HG03342 (cell line): ENCODE measurements around the gene MFN2.
"Not testable (repeated sequence)": the region's sequence is repeated elsewhere in the genome, so short reads cannot be mapped to it uniquely, and the experiment has no call there.

Experiments
- ATAC-seq: cut with Tn5 transposase; IDR thresholded peaks from one replicate; pipeline ENCODE4 v1.9.1; 2021; ENCODE audit warnings: mild to moderate bottlenecking, moderate library complexity; ENCODE audit not compliant: unreplicated experiment

MFN2 gene

DNA sequence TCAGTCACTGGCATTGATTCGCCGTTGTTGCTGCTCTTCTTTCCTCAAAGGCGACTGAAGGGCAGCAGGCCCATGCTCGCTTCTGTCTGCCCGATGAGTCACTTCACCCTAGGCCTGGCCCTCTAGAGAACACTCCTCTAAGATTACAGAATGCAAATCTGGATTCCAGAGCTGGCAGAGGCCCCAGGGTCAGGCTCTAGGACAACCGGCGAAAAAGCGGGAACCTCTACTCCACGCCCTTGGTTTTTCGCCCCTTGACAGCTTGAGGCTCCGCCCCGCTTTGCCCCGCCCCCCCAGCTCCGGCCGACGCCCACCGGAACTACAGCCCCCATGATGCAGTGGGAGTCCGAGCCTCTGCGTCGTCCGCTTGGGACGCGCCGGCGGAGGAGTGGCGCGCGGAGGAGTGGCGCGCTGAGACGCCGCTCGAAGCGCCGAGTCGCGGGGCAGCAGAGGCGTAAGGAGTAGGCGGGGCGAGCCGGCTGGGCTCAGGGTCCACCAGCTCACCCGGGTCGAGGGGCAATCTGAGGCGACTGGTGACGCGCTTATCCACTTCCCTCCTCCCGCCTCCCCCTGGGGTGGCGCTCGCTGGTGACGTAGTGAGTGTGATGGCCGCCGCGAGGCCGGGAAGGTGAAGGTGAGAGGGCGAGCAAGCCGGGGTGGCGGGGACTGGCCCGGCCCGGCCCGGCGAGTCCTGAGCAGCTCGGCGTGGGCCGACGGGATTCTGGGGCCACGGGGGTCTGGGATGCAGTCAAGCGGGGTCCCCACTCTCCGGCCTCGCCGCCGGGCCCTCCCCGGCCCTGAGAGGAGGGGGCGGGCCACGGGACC is at the start of gene MFN2:
MFN2 (plus strand) TSS at position 594 of the 825 bp plus-strand sequence. CDS start 8,725 bp downstream, outside the sequence.
- ATAC-seq, result peak; percentile 91

DNA sequence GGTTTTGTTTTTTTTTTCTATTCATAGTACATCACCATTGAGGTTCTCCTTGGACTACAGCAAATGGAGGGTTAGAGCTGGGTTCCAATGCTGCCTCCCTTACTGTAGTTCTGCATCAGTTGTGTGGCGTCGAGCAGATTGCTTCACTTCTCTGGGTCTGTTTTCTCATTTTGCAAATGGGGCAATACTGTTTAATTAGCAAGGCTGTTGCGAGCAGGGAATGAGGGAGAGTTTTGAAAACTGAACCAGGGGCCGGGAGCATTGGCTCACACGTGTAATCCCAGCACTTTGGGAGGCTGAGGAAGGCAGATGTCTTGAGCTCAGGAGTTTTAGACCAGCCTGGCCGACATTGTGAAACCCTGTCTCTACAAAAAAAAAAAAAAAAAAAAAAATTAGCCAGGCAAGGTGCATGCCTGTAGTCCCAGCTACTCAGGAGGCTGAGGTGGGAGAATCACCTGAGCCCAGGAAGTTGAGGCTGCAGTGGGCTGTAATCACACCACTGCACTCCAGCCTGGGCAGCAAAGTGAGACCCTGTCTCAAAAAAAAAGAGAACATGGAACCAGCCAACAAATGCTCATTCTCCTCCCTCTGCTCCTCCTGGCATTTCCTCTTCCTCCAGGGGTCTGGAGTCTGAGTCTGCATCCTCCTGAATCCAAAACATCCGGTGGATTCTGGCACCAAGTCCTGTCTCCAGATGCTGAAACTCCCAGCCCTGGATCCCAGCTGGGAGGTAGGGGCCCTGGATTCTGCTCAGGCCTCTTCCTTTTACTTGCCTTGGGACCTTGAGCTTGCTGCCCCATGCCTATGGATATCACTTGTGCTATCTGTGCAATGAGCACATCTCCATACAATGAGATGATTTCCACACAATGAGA is 49.4 kb upstream of the MFN2 start:
- ATAC-seq, result no peak

DNA sequence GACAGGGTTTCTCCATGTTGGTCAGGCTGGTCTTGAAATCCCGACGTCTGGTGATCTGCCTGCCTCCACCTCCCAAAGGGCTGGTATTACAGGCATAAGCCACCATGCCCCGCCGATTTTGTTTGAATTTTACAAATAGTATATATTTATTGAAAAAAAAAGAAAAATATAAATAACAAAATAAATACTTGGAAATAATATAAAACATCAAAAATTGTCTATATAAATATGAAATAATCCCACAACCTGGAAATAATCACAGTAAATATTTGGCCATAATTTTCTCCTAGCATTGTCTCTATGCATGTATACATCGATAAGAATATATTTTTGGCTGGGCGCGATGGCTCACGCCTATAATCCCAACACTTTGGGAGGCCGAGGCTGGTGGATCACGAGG is 48.4 kb upstream of the MFN2 start:
- no peak for ATAC-seq

DNA sequence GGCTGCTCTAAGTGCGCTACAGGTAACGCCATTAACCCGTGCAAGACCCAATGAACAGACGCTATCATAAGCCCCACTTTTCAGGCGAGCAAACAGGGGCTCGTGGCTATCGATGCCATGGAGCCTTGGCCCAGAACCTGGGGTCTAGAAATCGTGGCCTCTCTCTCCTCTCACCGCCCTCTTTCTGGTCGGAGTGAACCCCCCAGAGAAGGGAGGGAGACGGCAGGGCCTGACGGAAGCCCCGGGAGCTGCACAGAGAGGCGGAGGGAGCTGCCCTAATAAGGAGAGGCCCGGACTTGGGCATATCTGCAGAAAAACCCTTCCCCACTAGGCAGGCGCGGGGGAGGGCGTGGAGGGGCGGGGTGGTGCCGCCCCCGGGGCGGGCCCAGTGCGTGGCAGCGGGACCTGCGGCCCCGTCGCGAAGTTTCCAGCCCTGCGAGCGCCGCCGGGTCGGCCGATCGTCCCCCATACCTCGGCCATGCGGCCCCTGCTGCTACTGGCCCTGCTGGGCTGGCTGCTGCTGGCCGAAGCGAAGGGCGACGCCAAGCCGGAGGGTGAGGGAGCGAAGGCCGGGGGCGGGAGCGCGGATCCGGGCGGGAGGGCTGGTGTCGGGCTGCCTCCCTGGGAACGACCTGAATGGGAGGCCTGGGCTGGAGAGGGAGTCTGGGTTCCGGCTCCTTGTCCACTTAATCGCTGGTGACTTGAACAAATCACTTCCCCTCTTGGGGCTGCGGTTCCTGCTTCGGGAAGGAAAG is 45.8 kb upstream of the MFN2 start, which contains the start of gene PLOD1:
PLOD1 (plus strand) TSS at position 416 of the 755 bp plus-strand sequence; CDS start at position 479, 63 bp downstream.
- ATAC-seq, result peak; percentile 78

DNA sequence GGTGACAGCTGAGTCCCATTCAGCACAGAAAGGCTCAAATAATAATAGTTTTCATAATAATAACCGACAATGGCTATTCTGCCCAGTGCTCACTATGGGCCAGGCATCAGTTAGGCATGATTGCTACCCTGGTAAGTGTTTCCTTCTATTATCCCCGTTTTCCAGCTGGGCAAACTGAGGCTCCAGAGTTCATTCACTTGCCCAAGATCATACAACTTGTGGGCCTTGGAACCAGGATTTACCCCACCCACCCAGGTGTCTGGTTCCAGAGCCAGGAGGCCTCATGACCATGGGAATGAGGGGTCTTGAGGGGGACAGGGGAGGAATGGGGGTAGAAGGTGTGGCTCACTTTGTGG is 45.2 kb upstream of the MFN2 start:
- no peak for ATAC-seq

DNA sequence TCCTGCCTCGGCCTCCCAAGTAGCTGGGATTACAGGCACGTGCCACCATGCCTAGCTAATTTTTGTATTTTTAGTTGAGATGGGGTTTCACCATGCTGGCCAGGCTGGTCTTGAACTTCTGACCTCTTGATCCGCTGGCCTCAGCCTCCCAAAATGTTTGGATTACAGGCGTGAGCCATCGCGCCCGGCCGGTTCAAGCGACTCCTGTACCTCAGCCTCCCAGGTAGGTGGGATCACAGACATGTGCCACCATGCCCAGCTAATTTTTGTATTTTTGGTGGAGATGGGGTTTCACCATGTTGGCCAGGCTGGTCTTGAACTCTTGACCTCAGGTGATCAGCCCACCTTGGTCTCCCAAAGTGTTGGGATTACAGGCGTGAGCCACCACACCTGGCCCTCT is 44.5 kb upstream of the MFN2 start:
- ATAC-seq, result not testable (repeated sequence)

DNA sequence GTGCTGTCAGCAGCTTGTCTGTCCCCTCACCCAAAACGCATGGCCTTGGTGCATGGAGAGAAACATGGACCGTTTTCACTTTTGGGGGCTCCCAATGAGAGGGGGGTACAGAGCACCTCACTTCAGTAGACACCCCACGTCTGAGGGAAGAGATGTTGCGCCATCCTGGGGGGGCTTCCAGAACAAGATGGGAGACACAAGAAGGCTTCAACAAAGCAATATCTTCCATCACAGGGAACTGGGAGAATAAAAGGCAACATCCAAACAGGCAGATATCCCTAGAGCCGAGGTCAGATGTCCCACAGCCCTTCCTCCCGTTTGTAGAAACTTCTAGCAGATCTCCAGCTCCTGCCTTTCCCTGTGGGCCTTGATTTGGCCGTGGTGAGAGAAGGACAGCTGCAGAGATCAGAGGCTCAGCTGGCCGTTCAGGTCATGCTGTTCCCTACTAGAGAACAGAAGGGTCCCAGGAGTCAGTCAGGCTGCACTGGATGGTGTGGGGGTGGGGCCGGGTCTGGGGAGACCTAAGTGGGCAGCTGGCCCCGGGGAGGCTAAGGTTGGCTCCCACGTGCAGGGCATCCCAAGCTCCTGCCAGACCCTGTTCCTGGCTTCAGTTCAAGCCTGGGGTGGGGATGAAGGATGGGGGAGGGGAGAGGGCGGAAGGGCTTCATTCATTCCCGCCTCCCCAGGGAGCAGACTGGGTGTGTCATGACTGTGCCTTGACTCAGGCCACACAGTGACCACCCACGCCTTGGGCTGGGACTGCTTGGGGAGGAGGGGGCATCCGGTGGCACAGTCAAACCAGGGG is 41.3 kb upstream of the MFN2 start:
- ATAC-seq, result no peak

DNA sequence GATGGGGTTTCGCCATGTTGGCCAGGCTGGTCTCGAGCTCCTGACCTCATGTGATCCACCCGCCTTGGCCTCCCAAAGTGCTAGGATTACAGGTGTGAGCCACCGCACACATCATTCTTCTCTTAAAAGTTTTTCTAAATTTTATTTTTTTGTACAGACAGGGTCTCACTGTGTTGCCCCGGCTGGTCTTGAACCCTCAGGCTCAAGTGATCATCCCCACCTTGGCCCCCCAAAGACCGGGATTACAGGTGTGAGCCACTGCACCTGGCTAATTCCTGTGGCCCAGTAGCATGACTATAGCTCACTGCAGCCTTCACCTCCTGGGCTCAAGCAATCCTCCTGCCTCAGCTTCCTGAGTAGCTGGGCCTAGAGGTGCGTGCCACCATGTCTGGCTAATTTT is 40.5 kb upstream of the MFN2 start:
- not testable (repeated sequence) for ATAC-seq

DNA sequence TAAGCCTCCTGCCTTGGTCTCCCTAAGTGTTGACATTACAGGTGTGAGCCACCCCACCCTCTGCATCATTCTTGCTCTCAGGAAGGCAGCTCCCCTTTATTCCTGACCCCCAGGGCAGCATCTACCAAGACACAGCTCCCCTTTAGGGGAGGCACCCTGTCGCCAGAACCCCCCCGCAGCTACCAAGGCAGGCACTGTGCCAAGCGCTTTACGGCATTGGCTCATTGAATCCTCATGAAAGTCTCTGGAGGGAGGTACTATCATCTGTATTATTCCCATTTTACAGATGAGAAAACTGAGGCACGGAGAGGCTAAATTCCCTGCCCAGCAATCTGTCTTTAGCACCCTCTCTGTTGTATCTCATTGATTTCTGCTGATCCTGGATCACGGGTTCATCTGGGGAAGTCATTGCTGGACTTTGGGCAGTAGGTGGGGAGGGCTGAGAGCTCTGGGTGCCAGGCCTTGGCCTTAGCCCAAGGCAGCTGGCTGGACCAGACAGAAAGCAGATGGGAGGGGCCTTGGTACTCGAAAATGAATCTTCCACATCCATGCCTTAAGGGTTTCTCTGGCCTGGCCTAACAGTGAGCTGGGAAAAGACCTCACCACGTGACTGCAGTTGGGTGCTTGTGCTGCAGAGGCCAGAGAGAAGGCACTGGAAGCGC is 39.9 kb upstream of the MFN2 start:
- ATAC-seq, result no peak

DNA sequence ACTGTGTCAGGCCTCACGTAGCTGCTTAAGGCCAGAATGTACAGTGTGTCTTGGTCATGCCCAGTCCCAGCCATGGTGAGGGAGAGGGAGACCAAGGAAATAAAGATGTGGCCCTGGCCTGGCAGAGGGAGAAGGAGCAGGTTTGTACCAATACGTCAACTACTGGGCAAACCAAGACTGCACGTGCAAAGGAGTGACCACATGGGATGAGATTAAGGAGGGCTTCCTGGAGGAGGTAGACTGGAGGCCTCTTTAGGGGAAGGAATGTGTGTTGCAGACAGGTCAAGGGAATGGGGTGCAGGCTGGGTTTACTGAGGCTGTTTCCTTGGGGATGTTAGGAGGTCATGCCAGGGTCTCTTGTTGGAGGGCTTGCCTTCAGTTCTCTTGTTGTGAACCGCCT is 38.0 kb upstream of the MFN2 start:
- no peak for ATAC-seq

DNA sequence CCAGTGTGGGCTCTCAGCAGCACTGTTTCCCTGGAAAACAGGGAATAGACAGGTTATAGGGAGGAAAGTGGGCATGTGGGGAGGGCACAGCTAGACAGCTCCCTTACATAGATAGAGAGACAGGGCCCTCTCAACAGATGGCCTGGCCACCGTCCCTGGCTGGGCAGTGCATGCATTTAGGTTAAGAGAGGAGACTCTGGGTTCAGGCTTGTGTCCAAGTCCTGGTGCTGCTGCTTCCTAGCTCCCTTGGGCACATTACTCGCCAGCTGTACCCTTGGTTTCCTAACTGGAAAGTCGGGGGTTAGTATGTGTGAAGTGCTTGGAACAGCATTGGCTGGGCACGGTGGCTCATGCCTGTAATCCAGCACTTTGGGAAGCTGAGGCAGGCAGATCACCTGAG is 36.6 kb upstream of the MFN2 start:
- ATAC-seq, result no peak

DNA sequence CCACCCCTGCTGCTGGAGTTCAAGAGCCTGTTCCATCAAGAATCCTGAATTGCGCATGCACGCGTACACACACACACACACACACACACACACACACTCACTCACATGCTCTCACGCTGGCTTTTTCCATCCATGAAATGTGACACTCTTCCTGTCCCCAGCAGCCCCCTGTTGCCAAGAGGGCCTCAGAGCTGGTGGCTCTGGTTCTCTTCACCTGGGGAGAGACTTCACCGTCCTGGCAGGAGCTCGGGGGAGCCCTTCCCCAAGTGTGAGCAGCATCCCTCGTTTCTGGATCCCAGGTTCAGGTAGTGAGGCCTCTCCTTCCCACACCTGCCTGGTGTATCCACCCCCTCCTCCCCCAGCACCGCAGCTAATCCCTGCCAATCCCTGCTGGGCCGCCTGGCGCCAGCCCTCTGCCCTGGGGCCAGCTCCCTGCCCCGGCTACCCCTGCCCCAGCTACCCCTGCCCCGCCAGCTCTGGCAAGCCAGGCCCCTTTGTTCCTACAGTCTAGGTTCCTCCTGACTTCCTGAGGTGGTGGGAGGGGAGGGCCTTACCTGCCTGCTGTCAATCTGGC is 35.8 kb upstream of the MFN2 start:
- ATAC-seq, result no peak

DNA sequence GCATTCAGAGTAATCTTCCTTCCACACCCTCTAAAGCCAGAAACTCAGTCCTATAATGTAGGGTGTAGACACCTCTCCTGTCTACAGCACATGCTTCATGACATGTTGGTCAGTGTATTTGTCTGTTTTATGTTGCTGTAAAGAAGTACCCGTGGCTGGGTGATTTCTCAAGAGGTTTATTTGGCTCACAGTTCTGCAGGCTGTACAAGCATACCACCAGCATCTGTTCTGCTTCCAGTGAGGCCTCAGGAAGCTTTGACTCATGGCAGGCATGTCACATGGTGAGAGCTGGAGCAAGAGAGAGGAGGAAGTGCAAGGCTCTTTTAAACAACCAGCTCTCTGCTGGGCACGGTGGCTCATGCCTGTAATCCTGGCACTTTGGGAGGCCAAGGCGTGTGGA is 33.6 kb upstream of the MFN2 start:
- ATAC-seq, result no peak

DNA sequence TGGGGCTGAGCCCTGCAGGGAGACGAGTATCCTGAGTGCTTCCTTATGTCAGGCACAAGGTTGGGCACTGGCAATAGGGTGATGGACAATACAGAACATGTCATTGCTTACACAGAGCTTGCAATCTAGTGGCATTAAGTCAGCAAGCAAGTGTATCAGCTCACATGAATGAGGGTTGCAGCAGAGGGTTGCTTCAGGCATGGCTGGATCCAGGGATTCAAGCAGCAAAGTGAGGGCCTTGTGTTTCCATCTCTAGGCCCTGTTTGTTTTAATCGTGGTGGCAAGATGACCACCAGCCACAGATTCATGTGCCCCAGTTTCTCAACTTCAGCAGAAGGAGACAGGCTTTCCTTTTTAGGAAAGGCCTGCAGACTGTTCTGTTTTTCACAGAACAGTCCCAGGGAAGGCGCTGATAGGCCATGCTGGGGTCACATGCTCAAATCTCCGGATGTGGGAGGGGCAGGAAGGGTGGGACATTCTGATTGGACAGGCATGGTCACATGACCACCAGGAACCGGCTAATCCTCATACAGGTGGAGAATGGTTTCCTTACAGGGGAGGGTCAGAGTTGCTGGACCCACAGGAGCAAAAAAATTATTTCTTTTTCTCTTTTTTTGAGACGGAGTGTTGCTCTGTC is 31.3 kb upstream of the MFN2 start:
- ATAC-seq, result no peak

DNA sequence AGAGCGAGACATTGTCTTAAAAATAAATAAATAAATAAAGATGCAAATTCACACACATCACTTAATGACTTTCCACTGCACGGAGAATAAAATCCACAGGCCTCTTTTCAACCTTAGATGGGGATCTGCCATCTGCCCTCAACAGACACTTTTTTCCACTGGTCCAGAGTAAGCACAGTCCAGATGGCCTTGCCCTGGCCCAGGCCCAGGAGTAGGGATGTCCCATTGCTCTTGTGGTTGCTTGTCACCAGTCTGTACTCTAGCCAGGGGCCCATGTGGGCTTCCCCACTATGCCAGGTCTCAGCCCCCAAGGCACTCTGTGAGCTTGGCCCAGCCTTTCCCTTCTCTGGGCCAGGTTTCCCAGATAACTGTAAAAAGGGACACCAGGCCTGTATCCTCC is 28.3 kb upstream of the MFN2 start:
- ATAC-seq, result no peak

DNA sequence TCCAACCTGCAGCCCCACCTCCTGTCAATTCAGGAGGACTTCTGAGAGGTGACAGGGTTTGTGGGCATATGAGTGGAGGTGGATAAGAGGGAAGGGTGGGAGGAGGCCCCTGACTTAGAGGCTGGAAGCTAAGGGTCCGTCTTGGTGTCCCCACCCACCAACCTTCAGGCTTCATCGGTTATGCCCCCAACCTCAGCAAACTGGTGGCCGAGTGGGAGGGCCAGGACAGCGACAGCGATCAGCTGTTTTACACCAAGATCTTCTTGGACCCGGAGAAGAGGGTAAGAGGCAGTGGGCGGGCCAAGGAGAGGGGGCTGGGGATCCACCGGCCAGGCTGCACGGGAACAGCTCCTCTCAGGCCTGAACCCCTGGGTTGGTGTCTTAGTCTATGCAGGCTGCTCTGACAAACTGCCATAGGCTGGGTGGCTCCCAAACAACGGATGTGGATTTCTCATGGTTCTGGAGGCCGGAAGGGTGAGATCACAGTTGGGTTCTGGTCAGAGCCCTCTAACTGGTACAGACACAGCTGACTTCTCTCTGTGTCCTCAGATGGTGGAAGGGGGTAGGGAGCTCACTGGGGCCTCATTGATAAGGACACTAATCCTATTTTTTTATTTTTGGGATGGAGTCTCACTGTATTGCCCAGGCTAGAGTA is 27.7 kb upstream of the MFN2 start:
- ATAC-seq, result no peak

DNA sequence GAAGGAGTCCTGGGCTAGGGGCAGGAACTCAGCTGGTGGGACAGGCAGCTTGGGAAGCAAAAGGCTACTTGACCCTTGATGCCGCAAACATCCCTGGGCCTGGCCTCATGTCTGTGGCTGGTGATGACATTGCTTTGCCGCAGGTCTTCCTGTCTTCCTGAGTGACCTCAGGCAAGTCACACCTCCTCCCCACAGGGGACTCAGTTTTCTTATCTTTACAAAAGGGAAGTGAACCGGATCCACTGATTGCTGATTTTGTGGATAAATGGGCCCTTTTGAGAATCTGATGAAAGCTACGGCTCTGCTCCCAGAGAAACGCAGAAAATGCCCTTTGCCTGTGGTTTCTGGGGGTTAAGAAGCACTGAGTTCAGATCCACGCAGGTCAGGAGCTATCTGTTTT is 25.0 kb upstream of the MFN2 start:
- no peak for ATAC-seq

DNA sequence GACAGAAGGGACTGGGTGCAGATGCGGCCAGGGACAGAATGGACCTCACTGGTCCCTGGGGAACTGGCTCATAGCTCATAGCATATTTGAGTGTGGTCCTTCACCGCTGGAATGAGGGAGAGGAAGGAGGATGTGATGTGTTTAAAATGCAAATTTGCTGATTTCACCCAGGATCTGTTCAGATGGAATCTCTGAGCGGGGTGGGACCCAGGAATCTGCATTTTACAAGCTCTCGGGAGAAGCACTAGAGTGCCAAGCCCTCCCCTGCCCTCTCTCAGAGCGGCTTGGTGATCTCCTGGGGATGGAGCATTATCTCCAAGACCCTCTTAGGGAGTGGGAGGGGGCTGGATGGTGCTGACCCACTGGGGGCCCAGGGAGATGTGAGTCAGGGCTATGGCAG is 22.8 kb upstream of the MFN2 start:
- ATAC-seq, result no peak

DNA sequence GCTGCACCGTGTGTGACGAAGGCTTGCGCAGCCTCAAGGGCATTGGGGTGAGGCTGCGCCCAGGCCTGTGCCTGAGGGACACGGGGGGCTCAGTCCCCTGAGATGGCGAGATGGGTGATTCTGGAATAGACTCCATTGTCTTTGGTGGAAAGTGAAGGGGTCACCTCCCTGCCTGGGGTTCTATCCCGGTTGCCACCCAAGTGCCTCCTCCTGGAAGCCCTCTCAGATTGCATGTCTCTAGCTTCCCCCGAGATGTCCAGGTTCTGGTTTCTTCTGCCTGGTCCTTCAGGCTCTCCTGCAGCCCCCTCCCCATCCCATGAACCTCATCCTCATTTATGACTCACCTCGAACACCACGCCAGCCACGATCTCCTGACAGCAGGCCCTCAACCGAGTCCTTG is 22.3 kb upstream of the MFN2 start:
- no peak for ATAC-seq
